HEK293 (cell line): ENCODE results near the gene PTPRG.

ENCODE experiments used
- CTCF ChIA-PET: fragments of 350-600 bp; formaldehyde crosslinking; extraction: SDS; loops from one replicate; lab custom pipeline; 2021; ENCODE audit warnings: antibody characterized with exemption; lab: Yijun Ruan, JAX
- POLR2A ChIA-PET: fragments of 300-600 bp; formaldehyde crosslinking; extraction: SDS; loops from one replicate; lab custom pipeline; 2020; ENCODE audit warnings: antibody characterized with exemption, inconsistent platforms; lab: Yijun Ruan, JAX
- H3K27ac ChIP-seq: fragments of 200-500 bp; sonication (Bioruptor generic); 2 replicates; pipeline ENCODE4 v1.5.1; 2014; ENCODE audit warnings: low read depth, low read length, control low read depth, inconsistent platforms; ENCODE audit errors: extremely low read depth
- H3K36me3 ChIP-seq, 2 experiments: fragments of 200-500 bp in 1 of 2; sonication (Bioruptor generic) in 1 of 2; 1 replicate in 1 of 2; 2 replicates in 1 of 2; pipeline ENCODE4 v1.5.1; 2014 to 2017; ENCODE audit warnings: inconsistent platforms in 2 of 2, low read length in 2 of 2; ENCODE audit not compliant: control insufficient read depth in 2 of 2, insufficient read depth in 1 of 2
- H3K4me1 ChIP-seq: fragments of 200-500 bp; sonication (Bioruptor generic); 2 replicates; pipeline ENCODE4 v1.5.1; 2014; ENCODE audit warnings: mild to moderate bottlenecking, low read length, inconsistent platforms; ENCODE audit not compliant: control insufficient read depth, insufficient read depth
- H3K4me3 ChIP-seq: 2 replicates; pipeline ENCODE4 v1.5.1; 2011; ENCODE audit warnings: low read depth, mild to moderate bottlenecking, control low read depth, low read length, moderate library complexity
- H3K9me3 ChIP-seq: fragments of 200-500 bp; sonication (Bioruptor generic); 2 replicates; pipeline ENCODE4 v1.5.1; 2014; ENCODE audit warnings: low read depth, low read length, inconsistent platforms; ENCODE audit not compliant: control insufficient read depth, insufficient read depth
- EGR2 ChIP-seq: fragments of 450-650 bp; formaldehyde crosslinking; IDR thresholded peaks from 2 replicates; pipeline ENCODE4 v1.5.1; 2016; ENCODE audit warnings: low read depth, missing biosample characterization, missing genetic modification characterization
- HOXA7 ChIP-seq: sonication (generic); formaldehyde crosslinking; IDR thresholded peaks from 2 replicates; pipeline ENCODE4 v1.8.1; 2022; ENCODE audit warnings: missing genetic modification reagents, borderline replicate concordance
- KLF9 ChIP-seq: fragments of 450-650 bp; formaldehyde crosslinking; IDR thresholded peaks from 2 replicates; pipeline ENCODE4 v1.5.1; 2016; ENCODE audit warnings: missing biosample characterization, missing genetic modification characterization, low read depth
- SCRT1 ChIP-seq: fragments of 450-650 bp; formaldehyde crosslinking; IDR thresholded peaks from 2 replicates; pipeline ENCODE4 v1.5.1; 2016; ENCODE audit warnings: missing biosample characterization, missing genetic modification characterization, borderline replicate concordance
- YY1 ChIP-seq: fragments of 450-650 bp; formaldehyde crosslinking; IDR thresholded peaks from 2 replicates; pipeline ENCODE4 v1.5.1; 2018; ENCODE audit warnings: missing biosample characterization, missing genetic modification characterization
- ZFHX2 ChIP-seq: fragments of 450-650 bp; formaldehyde crosslinking; conservative IDR thresholded peaks from 2 replicates; pipeline ENCODE4 v1.5.1; 2016; ENCODE audit warnings: missing biosample characterization, missing genetic modification characterization
- ZNF133 ChIP-seq: fragments of 450-650 bp; formaldehyde crosslinking; IDR thresholded peaks from 2 replicates; pipeline ENCODE4 v1.5.1; 2016; ENCODE audit warnings: missing biosample characterization, missing genetic modification characterization
- ZNF2 ChIP-seq: fragments of 450-650 bp; formaldehyde crosslinking; IDR thresholded peaks from 2 replicates; pipeline ENCODE4 v1.5.1; 2016; ENCODE audit warnings: missing biosample characterization, missing genetic modification characterization
- ZNF239 ChIP-seq: fragments of 450-650 bp; formaldehyde crosslinking; IDR thresholded peaks from 2 replicates; pipeline ENCODE4 v1.5.1; 2016; ENCODE audit warnings: missing biosample characterization, missing genetic modification characterization
- ZNF248 ChIP-seq: fragments of 450-650 bp; formaldehyde crosslinking; IDR thresholded peaks from 2 replicates; pipeline ENCODE4 v1.5.1; 2017; ENCODE audit warnings: missing biosample characterization, missing genetic modification characterization
- ZNF292 ChIP-seq: fragments of 450-650 bp; formaldehyde crosslinking; IDR thresholded peaks from 2 replicates; pipeline ENCODE4 v1.5.1; 2016; ENCODE audit warnings: low read depth, missing biosample characterization, missing genetic modification characterization, borderline replicate concordance
- ZNF311 ChIP-seq: fragments of 450-650 bp; formaldehyde crosslinking; IDR thresholded peaks from 2 replicates; pipeline ENCODE4 v1.5.1; 2017; ENCODE audit warnings: missing biosample characterization, missing genetic modification characterization, borderline replicate concordance
- ZNF350 ChIP-seq: fragments of 450-650 bp; formaldehyde crosslinking; IDR thresholded peaks from 2 replicates; pipeline ENCODE4 v1.5.0; 2017; ENCODE audit warnings: missing biosample characterization, mild to moderate bottlenecking, missing genetic modification characterization
- ZNF366 ChIP-seq: fragments of 450-650 bp; formaldehyde crosslinking; conservative IDR thresholded peaks from 2 replicates; pipeline ENCODE4 v1.5.1; 2016; ENCODE audit warnings: missing biosample characterization, missing genetic modification characterization
- ZNF501 ChIP-seq: fragments of 450-650 bp; formaldehyde crosslinking; IDR thresholded peaks from 2 replicates; pipeline ENCODE4 v1.5.1; 2016; ENCODE audit warnings: missing biosample characterization, missing genetic modification characterization
- ZNF561 ChIP-seq: fragments of 450-650 bp; IDR thresholded peaks from 2 replicates; pipeline ENCODE4 v1.5.1; 2018; ENCODE audit warnings: missing biosample characterization, missing genetic modification characterization, borderline replicate concordance
- ZNF585B ChIP-seq: fragments of 450-650 bp; formaldehyde crosslinking; IDR thresholded peaks from 2 replicates; pipeline ENCODE4 v1.5.1; 2016; ENCODE audit warnings: missing biosample characterization, missing genetic modification characterization
- ZNF610 ChIP-seq: fragments of 450-650 bp; formaldehyde crosslinking; IDR thresholded peaks from 2 replicates; pipeline ENCODE4 v1.5.1; 2016; ENCODE audit warnings: missing biosample characterization, missing genetic modification characterization, borderline replicate concordance
- ZNF623 ChIP-seq: fragments of 450-650 bp; formaldehyde crosslinking; IDR thresholded peaks from 2 replicates; pipeline ENCODE4 v1.5.1; 2016; ENCODE audit warnings: missing biosample characterization, missing genetic modification characterization
- ZNF629 ChIP-seq: fragments of 450-650 bp; formaldehyde crosslinking; IDR thresholded peaks from 2 replicates; pipeline ENCODE4 v1.5.1; 2017; ENCODE audit warnings: missing biosample characterization, missing genetic modification characterization
- ZNF776 ChIP-seq: fragments of 450-650 bp; formaldehyde crosslinking; IDR thresholded peaks from 2 replicates; pipeline ENCODE4 v1.5.0; 2017; ENCODE audit warnings: missing biosample characterization, missing genetic modification characterization, borderline replicate concordance
- ZNF785 ChIP-seq: fragments of 450-650 bp; formaldehyde crosslinking; IDR thresholded peaks from 2 replicates; pipeline ENCODE4 v1.5.1; 2016; ENCODE audit warnings: missing biosample characterization, missing genetic modification characterization
- ZSCAN23 ChIP-seq: fragments of 450-650 bp; formaldehyde crosslinking; IDR thresholded peaks from 2 replicates; pipeline ENCODE4 v1.5.1; 2016; ENCODE audit warnings: missing biosample characterization, missing genetic modification characterization
- TF ChIP-seq, protein P1 (sequence below): fragments of 450-650 bp; formaldehyde crosslinking; IDR thresholded peaks from 2 replicates; pipeline ENCODE4 v1.5.1; 2016; ENCODE audit warnings: missing biosample characterization, missing genetic modification characterization
- TF ChIP-seq, protein P2 (sequence below): fragments of 450-650 bp; formaldehyde crosslinking; IDR thresholded peaks from 2 replicates; pipeline ENCODE4 v1.5.1; 2016; ENCODE audit warnings: missing biosample characterization, missing genetic modification characterization

The PTPRG gene

DNA sequence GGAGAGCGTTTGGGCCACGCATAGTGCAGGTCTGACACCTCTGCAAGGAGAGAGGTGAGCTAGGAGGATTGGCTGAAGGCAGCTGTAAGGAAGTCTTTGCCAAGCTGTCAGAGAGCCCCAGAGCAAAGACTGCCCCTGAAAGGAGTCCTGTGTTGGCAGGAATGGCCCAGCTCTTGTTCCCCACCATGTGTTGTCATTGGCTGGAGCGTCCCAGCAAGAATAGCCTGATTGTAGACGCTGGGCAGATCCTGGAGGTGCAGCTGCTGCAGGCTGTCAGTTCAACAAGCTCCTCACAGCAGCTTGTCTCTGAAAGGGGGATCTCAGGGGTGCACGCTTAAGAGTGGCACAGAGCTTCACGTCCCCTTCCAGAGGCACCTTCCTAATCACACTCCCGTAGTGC lies 574.4 kb downstream of the PTPRG start (continued):
- TF ChIP-seq ZNF785 (no peak), ZNF610 (tag by site-specific recombination) (no peak)

DNA sequence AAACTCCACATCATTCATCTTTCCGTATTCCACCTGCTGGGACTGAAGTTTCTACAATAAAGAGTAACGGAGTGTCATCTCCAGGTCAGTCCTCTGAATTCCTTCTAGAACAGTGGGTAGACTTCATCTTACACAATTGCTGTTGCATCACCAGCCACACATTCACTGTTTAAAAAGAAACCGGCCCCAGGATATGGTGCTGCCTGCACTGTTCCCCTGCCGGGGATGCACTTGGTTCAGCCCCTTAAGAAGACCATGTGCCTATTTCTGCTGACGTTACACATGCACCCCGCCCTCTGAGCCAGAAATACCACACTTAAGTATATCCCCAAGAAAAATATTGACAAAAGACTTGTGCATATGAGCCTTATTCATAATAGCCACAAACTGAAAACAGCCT lies 578.6 kb downstream of the PTPRG start:
- CTCF ChIA-PET = no interaction called here
- POLR2A ChIA-PET = no interaction called here
- TF ChIP-seq ZNF585B (tag by site-specific recombination) = no peak
- TF ChIP-seq ZNF501 = no peak
- no peak for TF ChIP-seq KLF9 (tag by site-specific recombination)
- TF ChIP-seq, protein P1, sequence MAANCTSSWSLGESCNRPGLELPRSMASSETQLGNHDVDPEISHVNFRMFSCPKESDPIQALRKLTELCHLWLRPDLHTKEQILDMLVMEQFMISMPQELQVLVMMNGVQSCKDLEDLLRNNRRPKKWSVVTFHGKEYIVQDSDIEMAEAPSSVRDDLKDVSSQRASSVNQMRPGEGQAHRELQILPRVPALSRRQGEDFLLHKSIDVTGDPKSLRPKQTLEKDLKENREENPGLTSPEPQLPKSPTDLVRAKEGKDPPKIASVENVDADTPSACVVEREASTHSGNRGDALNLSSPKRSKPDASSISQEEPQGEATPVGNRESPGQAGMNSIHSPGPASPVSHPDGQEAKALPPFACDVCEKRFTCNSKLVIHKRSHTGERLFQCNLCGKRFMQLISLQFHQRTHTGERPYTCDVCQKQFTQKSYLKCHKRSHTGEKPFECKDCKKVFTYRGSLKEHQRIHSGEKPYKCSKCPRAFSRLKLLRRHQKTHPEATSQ = no peak
- no peak for TF ChIP-seq ZNF133
- no peak for TF ChIP-seq ZNF350 (tag by site-specific recombination)
- no peak for TF ChIP-seq YY1 (tag by site-specific recombination)
- no peak for TF ChIP-seq ZNF2 (tag by site-specific recombination)
- no peak for TF ChIP-seq ZSCAN23 (tag by site-specific recombination)
- no peak for TF ChIP-seq ZNF239 (tag by site-specific recombination)
- TF ChIP-seq, protein P2, sequence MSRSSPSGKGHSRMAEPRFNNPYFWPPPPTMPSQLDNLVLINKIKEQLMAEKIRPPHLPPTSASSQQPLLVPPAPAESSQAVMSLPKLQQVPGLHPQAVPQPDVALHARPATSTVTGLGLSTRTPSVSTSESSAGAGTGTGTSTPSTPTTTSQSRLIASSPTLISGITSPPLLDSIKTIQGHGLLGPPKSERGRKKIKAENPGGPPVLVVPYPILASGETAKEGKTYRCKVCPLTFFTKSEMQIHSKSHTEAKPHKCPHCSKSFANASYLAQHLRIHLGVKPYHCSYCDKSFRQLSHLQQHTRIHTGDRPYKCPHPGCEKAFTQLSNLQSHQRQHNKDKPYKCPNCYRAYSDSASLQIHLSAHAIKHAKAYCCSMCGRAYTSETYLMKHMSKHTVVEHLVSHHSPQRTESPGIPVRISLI = no peak
- no peak for TF ChIP-seq ZNF561
- TF ChIP-seq ZNF776 (tag by site-specific recombination) = no peak
- H3K27ac ChIP-seq = no peak overlapping the region
- H3K4me3 ChIP-seq = no peak overlapping the region
- H3K9me3 ChIP-seq = no peaks in the 10 kb centered on the region
- no peaks in the 10 kb centered on the region for H3K36me3 ChIP-seq
- 0 out of 2 replicates have a peak, but pooled peaks cover 5% of the 10 kb centered on the region for H3K4me1 ChIP-seq

DNA sequence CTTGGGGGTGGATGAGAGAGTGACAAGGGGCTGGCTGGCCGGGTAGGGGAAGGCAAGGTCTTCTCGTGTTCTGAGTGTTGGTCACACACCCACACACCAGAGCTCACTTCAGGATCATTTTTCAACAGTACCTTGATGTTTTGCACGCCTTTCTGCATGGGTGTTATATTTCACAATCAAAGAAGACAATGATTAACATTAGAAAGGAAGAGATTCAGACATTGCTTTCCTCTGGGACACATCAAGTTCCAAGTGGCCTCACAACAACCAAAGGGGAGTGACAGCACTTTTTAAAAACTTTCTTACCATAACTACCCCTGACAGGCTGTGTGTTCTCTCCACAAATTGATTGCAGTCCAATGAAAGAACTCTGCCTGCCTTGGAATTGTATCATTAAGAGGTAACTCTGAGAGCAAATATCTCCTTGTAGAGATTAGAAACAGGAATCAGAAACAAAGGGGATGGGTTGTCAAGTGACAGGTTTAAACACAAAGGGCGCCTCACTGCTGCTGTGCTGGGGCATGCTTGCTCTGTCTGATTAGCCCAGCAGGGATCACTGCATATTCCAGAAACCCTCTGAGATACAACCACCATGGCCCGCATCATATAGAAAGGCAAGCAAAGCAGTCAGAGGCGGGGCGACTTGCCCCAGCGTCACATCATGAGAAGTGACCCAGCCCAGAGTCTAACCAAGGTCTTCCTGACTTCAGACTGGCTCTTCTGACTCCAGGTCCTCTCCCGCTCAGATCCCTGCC lies 581.1 kb downstream of the PTPRG start:
- POLR2A ChIA-PET = no interaction called here
- TF ChIP-seq ZNF629 = no peak
- no peak for TF ChIP-seq HOXA7 (CRISPR knock-in tag)
- TF ChIP-seq ZNF311 = no peak
- TF ChIP-seq EGR2 = peak; percentile 70
- no peak for TF ChIP-seq ZNF292 (tag by site-specific recombination)
- TF ChIP-seq SCRT1 = no peak
- TF ChIP-seq ZNF623 (tag by site-specific recombination) = no peak
- no peak for TF ChIP-seq ZNF350 (tag by site-specific recombination)
- no peak for TF ChIP-seq ZNF501
- TF ChIP-seq ZNF248 (tag by site-specific recombination) = no peak
- TF ChIP-seq ZFHX2 (tag by site-specific recombination) = peak; percentile 84
- TF ChIP-seq ZNF366 (tag by site-specific recombination) = no peak
- TF ChIP-seq, all 188 proteins: peak for 2
- CTCF ChIA-PET = interaction anchor here (0.5 to 1.1 kb wide), 3 partner anchors 46 to 578 kb away, joined by 3 to 10 read pairs (median 7); no protein-coding TSS in a partner anchor
- Histone ChIP-seq H3K4me3 (no peak overlapping the region), H3K36me3 (no peaks in the 10 kb centered on the region), H3K9me3 (no peaks in the 10 kb centered on the region), H3K27ac (no peak overlapping the region), H3K4me1 (0 out of 2 replicates have a peak, but pooled peaks cover 5% of the 10 kb centered on the region)
